ENCODE data around the gene DYNC1LI2. TPM values are rescaled to one million over a fixed set of nuclear protein-coding genes. Genes with fewer than 3 reads are reported as not detected.

DYNC1LI2 gene
- total RNA-seq, 1 experiment from 2014 or later: 92.8 TPM

GRCh38 chr16:66701026-66701425 lies 50.4 kb downstream of the DYNC1LI2 start:
- intact Hi-C loops (cut with micrococcal nuclease): no loop called here

More at GRCh38 chr16:66701026-66701425, 50.4 kb downstream of the DYNC1LI2 start:
- Histone ChIP-seq H3K27ac (ENCODE audit: low read depth, low read length) (no peak overlapping the region), H3K36me3 (ENCODE audit: control insufficient read depth in 1 of 2, insufficient read depth in 2 of 2, low read length in 2 of 2) (no peaks in the 10 kb centered on the region), H2AFZ (ENCODE audit: low read depth, low read length, poor library complexity, severe bottlenecking) (no peak overlapping the region), H3K4me2 (ENCODE audit: low read length) (no peak overlapping the region), H3K9me3 (ENCODE audit: control insufficient read depth in 1 of 2, insufficient read depth in 1 of 2, low read depth in 1 of 2, low read length in 2 of 2) (no peaks in the 10 kb centered on the region), H3K9me2 (ENCODE audit: insufficient read depth) (no peaks in the 10 kb centered on the region), H3K4me1 (ENCODE audit: control insufficient read depth in 1 of 2, insufficient read depth in 2 of 2, low read length in 2 of 2) (peaks cover 3 to 7% of the 10 kb centered on the region in 2 experiments; a peak in 2 of 4 replicates), H4K20me1 (ENCODE audit: insufficient read depth) (no peaks in the 10 kb centered on the region), H3K27me3 (ENCODE audit: insufficient read depth, low read length) (no peaks in the 10 kb centered on the region), H3K79me2 (ENCODE audit: insufficient read depth, low read length) (peaks cover 1% of the 10 kb centered on the region), H3K4me3 (replicated peaks in 1 of 2; ENCODE audit: low read depth in 1 of 2, low read length in 2 of 2) (no peak overlapping the region), H3K9ac (ENCODE audit: low read length) (no peak overlapping the region)
- ChIA-PET RAD21 (ENCODE audit: low non-redundant PET in 1 of 2, low total read pairs in 2 of 2, uncharacterized antibody in 2 of 2, unreplicated experiment in 2 of 2) (no interaction called here), CTCF (interaction anchor here (1.8 kb wide), 1 partner anchor 50 kb away, joined by 6 read pairs; no protein-coding TSS in a partner anchor), POLR2A (no interaction called here)
- no TSS peak for BruUV-seq (replicated peaks)
- no peak for TF ChIP-seq JUND (IDR thresholded peaks at IDR 0.05)
- no peak for TF ChIP-seq EZH2phosphoT487 (IDR thresholded peaks at IDR 0.05; ENCODE audit: borderline replicate concordance)
- TF ChIP-seq MAX (IDR thresholded peaks at IDR 0.05): no peak
- TF ChIP-seq ATF3 (IDR thresholded peaks at IDR 0.05): no peak
- TF ChIP-seq YY1 (IDR thresholded peaks at IDR 0.05; ENCODE audit: extremely low read depth, insufficient replicate concordance, low read depth, low read length): no peak
- TF ChIP-seq CTCF (IDR thresholded peaks at IDR 0.05 in 2 of 3, conservative IDR thresholded peaks at IDR 0.05 in 1 of 3; ENCODE audit: borderline replicate concordance in 1 of 3, insufficient read depth in 1 of 3, low read depth in 2 of 3, low read length in 2 of 3): no peak
- no peak for TF ChIP-seq EZH2 (IDR thresholded peaks at IDR 0.05)
- no peak for TF ChIP-seq CEBPB (IDR thresholded peaks at IDR 0.05; ENCODE audit: low read depth)
- no peak for TF ChIP-seq POLR2AphosphoS5 (IDR thresholded peaks at IDR 0.05; ENCODE audit: low read depth, low read length)
- no peak for TF ChIP-seq ZBTB33 (IDR thresholded peaks at IDR 0.05; ENCODE audit: extremely low read depth, insufficient replicate concordance, low read length)
- TF ChIP-seq CBX3 (IDR thresholded peaks at IDR 0.05; ENCODE audit: low read depth): no peak
- TF ChIP-seq ZNF274 (IDR thresholded peaks at IDR 0.05; ENCODE audit: low read depth, low read length): no peak
- DNase-seq (ENCODE audit: low read depth, low spot score) (no peak), ATAC-seq (no peak)

Data from HCT116 (cell line).